DMS53 (cell line): ENCODE results near the gene PAQR7.

Source experiments
- DNase-seq: peaks from one replicate; lab custom pipeline; 2025; lab: John Stamatoyannopoulos, UW

Gene PAQR7

GRCh38 chr1:25873120-25873519 is 2.4 kb downstream of the PAQR7 start:
- DNase-seq = no peak

GRCh38 chr1:25872713-25873112 is 2.8 kb downstream of the PAQR7 start:
- no peak for DNase-seq

- no peak for DNase-seq
These were observed 3.6 kb downstream of the PAQR7 start for GRCh38 chr1:25871704-25872494.

- no peak for DNase-seq
These were observed 4.3 kb downstream of the PAQR7 start for GRCh38 chr1:25871086-25871703.

GRCh38 chr1:25870614-25871013 is 4.9 kb downstream of the PAQR7 start:
- no peak for DNase-seq

GRCh38 chr1:25869909-25870606 is 5.5 kb downstream of the PAQR7 start:
- DNase-seq = no peak

- DNase-seq = peak; percentile 44
These were observed 8.1 kb downstream of the PAQR7 start for GRCh38 chr1:25867210-25867991.

GRCh38 chr1:25866288-25866687 is 9.2 kb downstream of the PAQR7 start:
- DNase-seq = no peak

GRCh38 chr1:25864434-25864833 is 11.1 kb downstream of the PAQR7 start:
- no peak for DNase-seq

GRCh38 chr1:25863486-25864262 is 11.8 kb downstream of the PAQR7 start:
- DNase-seq = no peak

GRCh38 chr1:25862785-25863485 is 12.6 kb downstream of the PAQR7 start:
- no peak for DNase-seq

GRCh38 chr1:25861316-25862286 is 13.9 kb downstream of the PAQR7 start:
- no peak for DNase-seq

- DNase-seq = peak; percentile 95
These were observed 16.4 kb downstream of the PAQR7 start, which contains the start of gene AUNIP for GRCh38 chr1:25858906-25859789. Gene AUNIP, minus strand, starts transcription at chr1:25859457. Its CDS starts 100 bp downstream, at chr1:25859357.

GRCh38 chr1:25858494-25858893 is 17.0 kb downstream of the PAQR7 start:
- DNase-seq = peak; percentile 70

GRCh38 chr1:25856856-25857255 is 18.7 kb downstream of the PAQR7 start:
- no peak for DNase-seq

GRCh38 chr1:25854554-25854953 is 21.0 kb downstream of the PAQR7 start:
- DNase-seq = no peak

- no peak for DNase-seq
These were observed 27.0 kb downstream of the PAQR7 start for GRCh38 chr1:25848531-25848930.

- no peak for DNase-seq
These were observed 27.6 kb downstream of the PAQR7 start for GRCh38 chr1:25847929-25848328.
